ENCODE data around the gene MAMDC2. TPM values are rescaled to one million over a fixed set of nuclear protein-coding genes. Genes with fewer than 3 reads are reported as not detected.

Gene MAMDC2
- total RNA-seq, 1 experiment from 2014 or later, result 1.2 TPM

- no peak overlapping the region for H3K9ac ChIP-seq (ENCODE audit: low read length)
- RAD21 ChIA-PET (ENCODE audit: low non-redundant PET in 1 of 2, low total read pairs in 2 of 2, uncharacterized antibody in 2 of 2, unreplicated experiment in 2 of 2), result no interaction called here
- no peaks in the 10 kb centered on the region for H4K20me1 ChIP-seq (ENCODE audit: insufficient read depth)
- no peak overlapping the region for H3K4me2 ChIP-seq (ENCODE audit: low read length)
- H3K4me1 ChIP-seq (ENCODE audit: control insufficient read depth in 1 of 2, insufficient read depth in 2 of 2, low read length in 2 of 2), result no peaks in the 10 kb centered on the region
- H3K9me3 ChIP-seq (ENCODE audit: control insufficient read depth in 1 of 2, insufficient read depth in 1 of 2, low read depth in 1 of 2, low read length in 2 of 2), result no peaks in the 10 kb centered on the region
- no peak overlapping the region for H3K4me3 ChIP-seq (replicated peaks in 1 of 2; ENCODE audit: low read depth in 1 of 2, low read length in 2 of 2)
- peaks cover 5% of the 10 kb centered on the region; the same call in 1 of the 2 replicates for H3K27me3 ChIP-seq (ENCODE audit: insufficient read depth, low read length)
- BruUV-seq (replicated peaks), result no TSS peak
- intact Hi-C loops (cut with micrococcal nuclease), result no loop called here
- ATAC-seq, result no peak
- H3K79me2 ChIP-seq (ENCODE audit: insufficient read depth, low read length), result no peaks in the 10 kb centered on the region
- TF ChIP-seq REST (IDR thresholded peaks at IDR 0.05; ENCODE audit: low read depth) (no peak), POLR2A (IDR thresholded peaks at IDR 0.05; ENCODE audit: borderline replicate concordance, extremely low read depth, insufficient read depth, insufficient read length) (no peak), EZH2phosphoT487 (IDR thresholded peaks at IDR 0.05; ENCODE audit: borderline replicate concordance) (no peak), ELF1 (IDR thresholded peaks at IDR 0.05; ENCODE audit: borderline replicate concordance, low read depth) (no peak), TCF7L2 (IDR thresholded peaks at IDR 0.05; ENCODE audit: borderline replicate concordance, extremely low read depth, insufficient read depth, insufficient read length) (no peak), EGR1 (IDR thresholded peaks at IDR 0.05; ENCODE audit: low read depth) (no peak), EZH2 (IDR thresholded peaks at IDR 0.05) (no peak), SIN3A (IDR thresholded peaks at IDR 0.05; ENCODE audit: low read depth) (no peak), ZFX (IDR thresholded peaks at IDR 0.05) (no peak), SP1 (IDR thresholded peaks at IDR 0.05; ENCODE audit: low read depth) (no peak)
- no peaks in the 10 kb centered on the region for H3K9me2 ChIP-seq (ENCODE audit: insufficient read depth)
- CTCF ChIA-PET, result no interaction called here
- POLR2A ChIA-PET, result no interaction called here
- H3K36me3 ChIP-seq (ENCODE audit: control insufficient read depth in 1 of 2, insufficient read depth in 2 of 2, low read length in 2 of 2), result no peaks in the 10 kb centered on the region
- H2AFZ ChIP-seq (ENCODE audit: low read depth, low read length, poor library complexity, severe bottlenecking), result no peak overlapping the region
- no peak for DNase-seq (ENCODE audit: low read depth, low spot score)
- no peak overlapping the region for H3K27ac ChIP-seq (ENCODE audit: low read depth, low read length)
Observed at GRCh38 chr9:70079417-70080037, 35.9 kb downstream of the MAMDC2 start.

Data from HCT116 (cell line).